HG03432 (cell line): Measurements from ENCODE around the gene DNAJB5.

Experiments
- ATAC-seq: cut with Tn5 transposase; IDR thresholded peaks from one replicate; pipeline ENCODE4 v1.9.1; 2021; ENCODE audit warnings: mild to moderate bottlenecking, moderate library complexity; ENCODE audit not compliant: unreplicated experiment

The DNAJB5 gene

DNA sequence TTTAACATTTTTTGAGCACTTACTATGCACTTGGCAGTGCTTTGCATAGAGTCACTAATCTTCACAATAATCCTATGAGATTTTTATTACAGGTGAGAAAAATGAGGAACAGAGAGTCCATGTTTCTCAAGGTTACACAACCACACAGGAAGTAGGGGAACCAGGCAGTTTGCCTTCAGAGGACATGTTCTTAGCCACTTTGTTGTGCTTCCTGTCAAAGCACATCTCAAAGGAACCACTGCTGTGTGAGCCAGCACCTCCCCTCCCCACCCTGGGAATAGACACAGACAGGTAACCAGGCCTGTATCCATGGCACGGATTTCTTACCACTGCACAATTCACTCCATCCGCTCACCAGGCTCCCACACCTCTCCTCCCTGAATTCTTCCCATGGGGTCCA lies 6.3 kb upstream of the DNAJB5 start:
- peak; percentile 56 for ATAC-seq

- ATAC-seq, result no peak
These were observed 5.5 kb upstream of the DNAJB5 start for GRCh38 chr9:34984049-34984448.

DNA sequence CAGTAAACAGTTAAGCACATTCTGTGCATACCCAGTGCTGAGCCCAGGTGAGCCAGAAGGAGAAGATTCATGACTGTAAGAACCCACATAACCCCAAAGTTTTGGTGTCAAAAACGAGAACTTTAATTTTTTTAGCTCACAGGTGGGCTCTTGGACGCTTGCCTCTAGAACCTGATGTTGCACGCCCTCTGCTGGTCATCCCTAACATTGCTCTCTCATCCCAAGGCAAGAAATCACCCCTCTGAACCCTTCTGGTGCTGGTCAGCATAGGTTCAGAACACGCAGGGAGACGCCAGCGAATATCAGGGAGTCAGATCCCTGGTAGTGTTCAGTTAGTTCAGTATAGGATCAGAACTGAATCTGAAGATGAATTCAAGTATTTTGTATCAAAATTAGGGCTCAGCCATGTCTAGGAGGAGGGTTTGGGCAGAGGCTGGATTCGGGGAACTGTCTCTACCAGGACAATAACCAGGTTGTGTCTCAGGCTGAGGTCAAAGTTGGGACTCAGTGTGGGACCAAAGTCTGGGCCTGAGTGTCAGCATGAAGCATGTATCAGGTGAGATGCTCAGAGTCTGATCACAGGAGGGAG lies 4.1 kb upstream of the DNAJB5 start:
- no peak for ATAC-seq

DNA sequence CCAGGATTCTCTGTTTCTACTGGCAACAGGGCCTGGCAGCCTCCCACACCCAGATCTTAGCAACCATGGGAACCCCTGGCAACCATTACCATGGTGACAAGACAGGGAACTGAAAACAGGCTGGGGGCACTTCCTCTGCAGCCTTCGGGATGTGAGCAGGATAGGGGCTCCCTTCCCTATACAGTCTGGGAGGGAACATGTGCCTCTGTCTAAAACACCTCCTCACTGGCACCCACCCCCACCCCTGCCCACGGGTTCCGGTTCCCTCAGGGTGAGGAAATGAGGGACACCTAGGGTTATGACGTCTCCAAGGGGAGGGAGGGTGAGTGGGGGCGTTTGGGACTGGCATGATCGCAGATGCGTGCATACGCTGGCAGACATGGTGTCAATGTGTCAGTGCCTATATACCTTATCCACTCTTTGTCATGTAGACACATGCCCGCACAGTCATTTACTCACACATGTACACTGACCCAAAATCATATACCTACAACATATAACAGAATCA lies 3.0 kb upstream of the DNAJB5 start:
- ATAC-seq, result no peak

GRCh38 chr9:34987160-34987901 lies 2.2 kb upstream of the DNAJB5 start:
- no peak for ATAC-seq

DNA sequence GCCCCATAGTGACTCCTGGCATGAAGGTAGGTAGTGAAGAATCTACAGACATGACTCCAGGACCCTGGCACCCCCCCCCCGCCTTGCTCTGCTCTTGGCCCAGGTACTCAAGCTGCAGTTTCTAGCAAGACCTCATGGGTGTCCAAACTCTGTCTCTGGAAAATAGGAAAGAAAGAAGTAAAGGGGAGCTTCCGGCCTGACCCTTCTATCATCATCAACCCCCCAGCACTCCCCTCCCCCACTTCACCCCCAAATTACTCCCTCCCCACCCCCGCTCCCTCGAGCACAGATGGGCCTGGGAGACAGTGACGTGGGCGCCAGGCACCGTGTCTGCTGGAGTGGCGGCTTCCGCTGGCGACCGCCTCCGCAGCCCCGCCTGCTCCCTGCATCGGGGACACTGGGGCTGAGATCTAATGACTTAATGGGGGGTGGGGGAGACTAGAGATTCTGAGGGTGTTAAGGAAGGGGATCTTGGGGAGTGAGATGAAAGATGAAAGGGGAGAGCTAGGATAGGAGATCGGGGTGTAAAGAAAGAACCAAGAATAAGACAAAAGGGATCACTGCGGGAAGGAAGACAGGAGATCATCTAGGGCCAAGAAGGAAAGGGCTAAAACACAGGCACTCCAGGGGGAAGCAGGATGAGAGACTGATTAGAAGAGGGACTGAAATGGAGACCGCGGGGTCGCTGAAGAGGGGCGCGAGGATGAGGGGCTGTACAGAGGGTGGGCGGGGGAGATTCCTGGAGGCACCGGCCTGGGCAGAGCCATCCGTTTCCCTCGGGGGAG lies 1.1 kb upstream of the DNAJB5 start:
- ATAC-seq, result no peak

DNA sequence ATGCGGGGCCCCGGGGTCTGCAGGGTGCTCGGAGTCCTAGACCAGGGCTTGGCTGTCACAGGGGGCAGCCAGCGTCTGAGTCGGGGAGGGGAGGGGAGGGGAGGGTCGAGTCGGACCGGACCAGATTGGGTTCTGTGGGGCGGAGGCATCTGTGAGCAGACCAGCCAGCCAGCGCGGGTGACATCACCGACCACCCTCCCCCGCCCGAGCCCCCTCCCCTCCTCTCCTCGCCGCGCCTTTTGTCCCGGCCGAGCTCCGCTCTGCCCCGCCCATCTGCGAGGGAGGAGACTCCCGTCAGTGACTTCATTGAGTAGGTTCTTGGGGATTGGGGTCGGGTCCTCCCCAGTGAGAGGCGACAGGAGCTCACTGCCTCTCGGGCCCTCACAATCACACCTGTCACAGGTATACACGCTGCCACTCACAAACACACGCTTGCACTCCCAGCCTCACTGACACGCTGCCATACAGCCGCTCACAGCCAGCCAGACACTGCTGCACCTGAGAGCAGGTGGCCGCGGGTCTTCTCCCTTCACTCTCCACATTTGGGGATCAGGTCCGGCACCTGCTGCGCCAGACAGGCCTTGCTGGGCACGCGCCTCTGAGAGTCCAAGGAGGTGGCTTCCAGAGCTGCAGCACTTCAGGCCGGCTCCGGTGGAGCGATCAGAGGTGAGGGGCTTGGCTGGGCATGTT lies 546 bp downstream of the DNAJB5 start:
- ATAC-seq, result no peak

- ATAC-seq, result no peak
These were observed 1.5 kb downstream of the DNAJB5 start for GRCh38 chr9:34990908-34991606.

GRCh38 chr9:34991607-34992375 lies 2.2 kb downstream of the DNAJB5 start:
- ATAC-seq, result no peak

DNA sequence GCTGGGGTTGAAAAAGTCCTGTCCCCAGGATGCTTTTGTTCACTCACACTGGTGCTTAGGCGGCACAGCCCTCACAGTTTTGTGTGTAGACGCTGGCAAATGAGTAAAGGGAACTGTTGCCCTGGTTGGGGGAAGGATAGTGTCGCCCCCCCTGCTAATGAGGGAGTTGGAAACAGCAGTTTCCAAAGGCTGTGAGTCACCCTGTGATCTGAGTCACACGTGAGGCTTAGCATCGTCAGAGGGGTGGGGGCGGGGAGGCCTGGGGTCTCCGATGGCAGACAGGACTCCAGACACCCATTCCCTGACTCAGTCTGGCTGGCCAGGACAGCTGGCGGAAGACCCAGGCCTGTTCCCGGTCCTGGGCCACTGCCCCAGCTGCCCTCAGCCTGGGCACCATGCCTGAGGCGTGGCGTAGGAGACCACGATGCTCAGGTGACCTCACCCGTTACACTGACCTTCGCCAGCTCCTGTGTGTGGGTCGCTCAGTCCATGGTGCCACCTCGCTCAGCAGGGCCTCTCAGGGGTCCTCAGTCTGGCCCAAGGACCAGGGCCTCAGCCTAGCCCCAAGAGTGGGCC lies 2.9 kb downstream of the DNAJB5 start:
- ATAC-seq, result no peak

GRCh38 chr9:34993502-34994259 lies 4.1 kb downstream of the DNAJB5 start:
- no peak for ATAC-seq

GRCh38 chr9:34994260-34994899 lies 4.8 kb downstream of the DNAJB5 start:
- ATAC-seq, result no peak

DNA sequence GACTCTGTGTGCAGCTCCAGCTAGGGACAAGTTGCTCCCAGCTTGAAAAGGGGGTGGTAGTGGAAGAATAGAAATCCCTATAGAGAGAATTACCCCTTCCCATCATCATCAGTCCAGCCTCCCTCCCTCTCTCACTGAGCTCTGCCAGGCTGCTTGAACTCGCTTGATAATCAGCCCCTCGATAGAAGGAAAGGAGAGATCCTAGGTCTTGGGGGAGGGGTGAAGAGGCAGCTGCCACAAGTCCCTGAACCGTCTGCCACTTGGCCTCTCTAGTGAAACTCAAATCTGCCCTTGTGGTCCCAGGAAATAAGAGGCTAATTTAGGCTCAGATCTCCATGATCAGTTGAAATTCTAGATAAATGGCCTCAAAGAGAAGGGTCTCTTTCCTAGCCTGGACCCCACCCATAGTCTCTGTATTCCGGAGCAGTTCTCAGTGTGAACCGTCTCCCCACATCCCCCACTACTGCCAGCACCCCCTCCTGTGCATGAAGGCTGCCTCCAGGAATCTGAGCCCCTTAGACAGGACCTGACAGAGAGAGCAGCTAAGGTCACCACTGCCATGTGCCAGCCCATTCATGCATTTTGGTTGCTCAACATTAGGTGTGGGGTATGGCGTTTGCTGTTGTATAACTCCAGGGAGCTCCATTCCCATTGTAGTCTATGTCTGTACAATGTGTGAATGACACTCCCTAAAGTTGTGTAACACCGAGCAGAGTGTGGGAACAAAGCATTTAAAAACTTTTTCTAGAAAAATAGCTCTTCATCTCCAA lies 5.5 kb downstream of the DNAJB5 start:
- ATAC-seq, result no peak

- ATAC-seq, result no peak
These were observed 6.1 kb downstream of the DNAJB5 start for GRCh38 chr9:34995670-34996060.

- ATAC-seq, result no peak
These were observed 6.8 kb downstream of the DNAJB5 start for GRCh38 chr9:34996181-34996904.

- ATAC-seq, result no peak
These were observed 7.3 kb downstream of the DNAJB5 start for GRCh38 chr9:34996905-34997279.

GRCh38 chr9:34997379-34997781 lies 7.8 kb downstream of the DNAJB5 start:
- ATAC-seq, result no peak
